Measurements from ENCODE around the gene CDC16.
"Not testable (repeated sequence)": the region's sequence is repeated elsewhere in the genome, so short reads cannot be mapped to it uniquely, and the experiment has no call there.

The CDC16 gene

GRCh38 chr13:114234645-114235421, at the start of gene CDC16:
TSS of gene CDC16 (plus strand) at chr13:114234897. CDS start at chr13:114235085, 188 bp downstream.
- Histone ChIP-seq H3K36me3 (ENCODE audit: control insufficient read depth, insufficient read depth, low read length) (peaks cover 2% of the 10 kb centered on the region), H3K27me3 (replicated peaks; ENCODE audit: control insufficient read depth, insufficient read depth, low read length) (no peaks in the 10 kb centered on the region), H3K4me3 (replicated peaks; ENCODE audit: low read depth, low read length) (peak within 1 kb of the TSS; percentile 80)
- TF ChIP-seq CTCF (IDR thresholded peaks at IDR 0.05; ENCODE audit: insufficient read depth, low read length, poor library complexity, severe bottlenecking) = no peak
- peak; percentile 89 for DNase-seq (ENCODE audit: extremely low read depth, insufficient read length)

- Histone ChIP-seq H3K4me3 (replicated peaks; ENCODE audit: low read depth, low read length) (no peak overlapping the region), H3K27me3 (replicated peaks; ENCODE audit: control insufficient read depth, insufficient read depth, low read length) (no peaks in the 10 kb centered on the region), H3K36me3 (ENCODE audit: control insufficient read depth, insufficient read depth, low read length) (no peaks in the 10 kb centered on the region)
- DNase-seq (ENCODE audit: extremely low read depth, insufficient read length) = no peak
- TF ChIP-seq CTCF (IDR thresholded peaks at IDR 0.05; ENCODE audit: insufficient read depth, low read length, poor library complexity, severe bottlenecking) = no peak
Measured at GRCh38 chr13:114185182-114185971, 49.3 kb upstream of the CDC16 start.

GRCh38 chr13:114194853-114195252, 39.8 kb upstream of the CDC16 start:
- no peak for TF ChIP-seq CTCF (IDR thresholded peaks at IDR 0.05; ENCODE audit: insufficient read depth, low read length, poor library complexity, severe bottlenecking)
- no peaks in the 10 kb centered on the region for H3K36me3 ChIP-seq (ENCODE audit: control insufficient read depth, insufficient read depth, low read length)

GRCh38 chr13:114196629-114197028, 38.1 kb upstream of the CDC16 start:
- no peaks in the 10 kb centered on the region for H3K36me3 ChIP-seq (ENCODE audit: control insufficient read depth, insufficient read depth, low read length)
- no peak overlapping the region for H3K4me3 ChIP-seq (replicated peaks; ENCODE audit: low read depth, low read length)
- TF ChIP-seq CTCF (IDR thresholded peaks at IDR 0.05; ENCODE audit: insufficient read depth, low read length, poor library complexity, severe bottlenecking) = no peak
- DNase-seq (ENCODE audit: extremely low read depth, insufficient read length) = no peak
- no peaks in the 10 kb centered on the region for H3K27me3 ChIP-seq (replicated peaks; ENCODE audit: control insufficient read depth, insufficient read depth, low read length)

More at GRCh38 chr13:114194853-114195252, 39.8 kb upstream of the CDC16 start:
- Histone ChIP-seq H3K4me3 (replicated peaks; ENCODE audit: low read depth, low read length) (no peak overlapping the region), H3K27me3 (replicated peaks; ENCODE audit: control insufficient read depth, insufficient read depth, low read length) (no peaks in the 10 kb centered on the region)
- DNase-seq (ENCODE audit: extremely low read depth, insufficient read length) = no peak

GRCh38 chr13:114198556-114198955, 36.1 kb upstream of the CDC16 start:
- TF ChIP-seq CTCF (IDR thresholded peaks at IDR 0.05; ENCODE audit: insufficient read depth, low read length, poor library complexity, severe bottlenecking) = no peak
- DNase-seq (ENCODE audit: extremely low read depth, insufficient read length) = no peak
- no peak overlapping the region for H3K4me3 ChIP-seq (replicated peaks; ENCODE audit: low read depth, low read length)

GRCh38 chr13:114199526-114199925, 35.2 kb upstream of the CDC16 start:
- H3K36me3 ChIP-seq (ENCODE audit: control insufficient read depth, insufficient read depth, low read length); DNase-seq (ENCODE audit: extremely low read depth, insufficient read length); H3K4me3 ChIP-seq (replicated peaks; ENCODE audit: low read depth, low read length); H3K27me3 ChIP-seq (replicated peaks; ENCODE audit: control insufficient read depth, insufficient read depth, low read length): not testable (repeated sequence)

More at GRCh38 chr13:114198556-114198955, 36.1 kb upstream of the CDC16 start:
- H3K27me3 ChIP-seq (replicated peaks; ENCODE audit: control insufficient read depth, insufficient read depth, low read length) = no peaks in the 10 kb centered on the region
- no peaks in the 10 kb centered on the region for H3K36me3 ChIP-seq (ENCODE audit: control insufficient read depth, insufficient read depth, low read length)
